Neural cell (in vitro differentiated cells): ENCODE results near the gene RGS13.

Source experiments
- POLR2AphosphoS5 ChIP-seq: IDR thresholded peaks from 2 replicates; pipeline ENCODE4 v1.6.1; 2012
- SMC3 ChIP-seq: fragments of 450-650 bp; conservative IDR thresholded peaks from 2 replicates; pipeline ENCODE4 v1.6.1; 2014; ENCODE audit warnings: antibody characterized with exemption, mild to moderate bottlenecking, moderate library complexity; ENCODE audit not compliant: poor library complexity
- TF ChIP-seq, protein P1 (sequence below): fragments of 450-650 bp; IDR thresholded peaks from 2 replicates; pipeline ENCODE4 v1.5.1; 2014; ENCODE audit warnings: antibody characterized with exemption, mild to moderate bottlenecking, moderate library complexity; ENCODE audit not compliant: poor library complexity, severe bottlenecking
- TF ChIP-seq, protein P2 (sequence below): IDR thresholded peaks from 2 replicates; pipeline ENCODE4 v1.6.1; 2012; ENCODE audit warnings: borderline replicate concordance

DNA sequence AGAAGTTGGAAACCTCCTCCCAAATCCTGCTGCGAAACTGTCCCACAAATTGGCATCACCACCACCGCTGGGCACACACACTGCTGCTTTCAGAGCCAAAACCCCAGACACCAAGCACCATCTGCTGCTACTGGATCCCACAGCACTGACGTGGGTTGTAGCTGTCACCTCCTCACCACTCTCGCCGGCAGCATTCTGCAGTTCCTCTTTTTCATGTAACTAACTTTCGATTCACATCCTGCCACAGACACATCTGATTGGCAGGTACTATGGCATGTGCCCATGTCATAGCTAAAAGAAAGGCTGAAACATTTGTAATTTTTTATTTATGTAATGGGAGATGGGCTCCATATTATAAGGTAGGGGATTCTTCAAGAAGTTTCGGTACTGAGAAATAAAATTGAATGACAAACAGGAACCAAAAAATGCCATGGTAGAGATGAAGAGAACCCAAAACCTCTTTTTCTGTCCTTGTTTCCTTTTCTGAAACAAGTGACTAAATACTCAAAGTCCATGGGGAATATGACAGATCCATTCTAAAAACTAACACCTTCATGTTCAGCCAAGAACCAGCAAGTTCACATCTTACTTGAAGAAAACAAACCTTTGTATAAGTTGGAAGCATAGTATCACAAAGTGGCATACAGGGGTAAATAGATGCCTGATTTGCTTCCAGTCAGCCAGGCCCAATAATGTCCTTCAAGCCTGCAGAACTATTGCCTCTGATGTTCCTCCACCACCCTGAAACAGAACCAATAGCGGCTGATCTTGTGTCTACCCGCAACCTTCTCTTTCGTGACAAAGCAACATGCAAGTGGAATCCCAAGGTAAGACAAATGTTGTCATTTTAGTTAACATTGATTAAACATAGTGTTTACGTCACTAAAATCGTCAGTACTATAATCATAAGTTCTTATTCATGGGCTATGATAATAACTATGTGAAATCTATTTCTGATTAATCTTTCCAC is 26.6 kb upstream of the RGS13 start:
- TF ChIP-seq, protein P1, sequence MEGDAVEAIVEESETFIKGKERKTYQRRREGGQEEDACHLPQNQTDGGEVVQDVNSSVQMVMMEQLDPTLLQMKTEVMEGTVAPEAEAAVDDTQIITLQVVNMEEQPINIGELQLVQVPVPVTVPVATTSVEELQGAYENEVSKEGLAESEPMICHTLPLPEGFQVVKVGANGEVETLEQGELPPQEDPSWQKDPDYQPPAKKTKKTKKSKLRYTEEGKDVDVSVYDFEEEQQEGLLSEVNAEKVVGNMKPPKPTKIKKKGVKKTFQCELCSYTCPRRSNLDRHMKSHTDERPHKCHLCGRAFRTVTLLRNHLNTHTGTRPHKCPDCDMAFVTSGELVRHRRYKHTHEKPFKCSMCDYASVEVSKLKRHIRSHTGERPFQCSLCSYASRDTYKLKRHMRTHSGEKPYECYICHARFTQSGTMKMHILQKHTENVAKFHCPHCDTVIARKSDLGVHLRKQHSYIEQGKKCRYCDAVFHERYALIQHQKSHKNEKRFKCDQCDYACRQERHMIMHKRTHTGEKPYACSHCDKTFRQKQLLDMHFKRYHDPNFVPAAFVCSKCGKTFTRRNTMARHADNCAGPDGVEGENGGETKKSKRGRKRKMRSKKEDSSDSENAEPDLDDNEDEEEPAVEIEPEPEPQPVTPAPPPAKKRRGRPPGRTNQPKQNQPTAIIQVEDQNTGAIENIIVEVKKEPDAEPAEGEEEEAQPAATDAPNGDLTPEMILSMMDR = no peak
- TF ChIP-seq SMC3 (no peak), POLR2AphosphoS5 (no peak)
- TF ChIP-seq, protein P2, sequence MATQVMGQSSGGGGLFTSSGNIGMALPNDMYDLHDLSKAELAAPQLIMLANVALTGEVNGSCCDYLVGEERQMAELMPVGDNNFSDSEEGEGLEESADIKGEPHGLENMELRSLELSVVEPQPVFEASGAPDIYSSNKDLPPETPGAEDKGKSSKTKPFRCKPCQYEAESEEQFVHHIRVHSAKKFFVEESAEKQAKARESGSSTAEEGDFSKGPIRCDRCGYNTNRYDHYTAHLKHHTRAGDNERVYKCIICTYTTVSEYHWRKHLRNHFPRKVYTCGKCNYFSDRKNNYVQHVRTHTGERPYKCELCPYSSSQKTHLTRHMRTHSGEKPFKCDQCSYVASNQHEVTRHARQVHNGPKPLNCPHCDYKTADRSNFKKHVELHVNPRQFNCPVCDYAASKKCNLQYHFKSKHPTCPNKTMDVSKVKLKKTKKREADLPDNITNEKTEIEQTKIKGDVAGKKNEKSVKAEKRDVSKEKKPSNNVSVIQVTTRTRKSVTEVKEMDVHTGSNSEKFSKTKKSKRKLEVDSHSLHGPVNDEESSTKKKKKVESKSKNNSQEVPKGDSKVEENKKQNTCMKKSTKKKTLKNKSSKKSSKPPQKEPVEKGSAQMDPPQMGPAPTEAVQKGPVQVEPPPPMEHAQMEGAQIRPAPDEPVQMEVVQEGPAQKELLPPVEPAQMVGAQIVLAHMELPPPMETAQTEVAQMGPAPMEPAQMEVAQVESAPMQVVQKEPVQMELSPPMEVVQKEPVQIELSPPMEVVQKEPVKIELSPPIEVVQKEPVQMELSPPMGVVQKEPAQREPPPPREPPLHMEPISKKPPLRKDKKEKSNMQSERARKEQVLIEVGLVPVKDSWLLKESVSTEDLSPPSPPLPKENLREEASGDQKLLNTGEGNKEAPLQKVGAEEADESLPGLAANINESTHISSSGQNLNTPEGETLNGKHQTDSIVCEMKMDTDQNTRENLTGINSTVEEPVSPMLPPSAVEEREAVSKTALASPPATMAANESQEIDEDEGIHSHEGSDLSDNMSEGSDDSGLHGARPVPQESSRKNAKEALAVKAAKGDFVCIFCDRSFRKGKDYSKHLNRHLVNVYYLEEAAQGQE = no peak
